Measurements from ENCODE around the gene KRT17. TPM values are rescaled to one million over a fixed set of nuclear protein-coding genes. Genes with fewer than 3 reads are reported as not detected.
"Not testable (repeated sequence)": the region's sequence is repeated elsewhere in the genome, so short reads cannot be mapped to it uniquely, and the experiment has no call there.

The KRT17 gene
- total and polyA plus RNA-seq, 7 experiments from 2014 or later = not detected

- DNase-seq (no peak), ATAC-seq (no peak)
- Mint-ChIP-seq H3K9me3 (peaks cover 0 to 1% (median 0%) of the 10 kb centered on the region in 11 donors), H3K36me3 (no peaks in the 10 kb centered on the region), H3K4me3 (no peak overlapping the region), H3K27me3 (peaks cover 22 to 46% (median 30%) of the 10 kb centered on the region in 5 donors), H3K4me1 (peaks cover 0 to 3% (median 0%) of the 10 kb centered on the region in 7 donors), H3K27ac (no peak overlapping the region)
- intact Hi-C loops (cut with micrococcal nuclease) = no loop called here
- Histone ChIP-seq H3K4me3 (ENCODE audit: low read length) (no peak overlapping the region), H3K27me3 (ENCODE audit: control insufficient read depth in 2 of 2, insufficient read depth in 2 of 2, low read length in 2 of 2) (peaks cover 0 to 4% of the 10 kb centered on the region in 2 donors), H3K9me3 (ENCODE audit: control insufficient read depth in 2 of 3, low read length in 3 of 3) (no peaks in the 10 kb centered on the region), H3K36me3 (ENCODE audit: control insufficient read depth in 2 of 3, insufficient read depth in 3 of 3, low read length in 3 of 3) (no peaks in the 10 kb centered on the region), H3K4me1 (ENCODE audit: control insufficient read depth in 2 of 2, insufficient read depth in 2 of 2, low read length in 2 of 2) (no peaks in the 10 kb centered on the region), H3K27ac (ENCODE audit: low read depth, low read length) (no peak overlapping the region)
- ChIA-PET CTCF (interaction anchor here (0.6 kb wide), 1 partner anchor 1211 kb away, joined by 6 read pairs; no protein-coding TSS in a partner anchor), POLR2A (no interaction called here)
Observed at GRCh38 chr17:41580687-41581365, 43.5 kb downstream of the KRT17 start.

- H3K27ac Mint-ChIP-seq = no peak overlapping the region
- no peak overlapping the region for H3K4me3 Mint-ChIP-seq
- H3K4me1 Mint-ChIP-seq = peaks cover 0 to 3% (median 0%) of the 10 kb centered on the region in 7 donors
- no peak overlapping the region for H3K4me3 ChIP-seq (ENCODE audit: low read length)
- H3K4me1 ChIP-seq (ENCODE audit: control insufficient read depth in 2 of 2, insufficient read depth in 2 of 2, low read length in 2 of 2) = no peaks in the 10 kb centered on the region
- no peak for ATAC-seq
- H3K27me3 Mint-ChIP-seq = peaks cover 22 to 50% (median 28%) of the 10 kb centered on the region in 5 donors
- intact Hi-C loops (cut with micrococcal nuclease) = no loop called here
- POLR2A ChIA-PET = no interaction called here
- no peaks in the 10 kb centered on the region for H3K36me3 Mint-ChIP-seq
- no peaks in the 10 kb centered on the region for H3K36me3 ChIP-seq (ENCODE audit: control insufficient read depth in 2 of 3, insufficient read depth in 3 of 3, low read length in 3 of 3)
- peaks cover 0 to 4% of the 10 kb centered on the region in 2 donors for H3K27me3 ChIP-seq (ENCODE audit: control insufficient read depth in 2 of 2, insufficient read depth in 2 of 2, low read length in 2 of 2)
- H3K27ac ChIP-seq (ENCODE audit: low read depth, low read length) = no peak overlapping the region
- CTCF ChIA-PET = no interaction called here
- peaks cover 0 to 1% (median 0%) of the 10 kb centered on the region in 11 donors for H3K9me3 Mint-ChIP-seq
- H3K9me3 ChIP-seq (ENCODE audit: control insufficient read depth in 2 of 3, low read length in 3 of 3) = no peaks in the 10 kb centered on the region
- no peak for DNase-seq
Observed at GRCh38 chr17:41580244-41580575, 44.2 kb downstream of the KRT17 start.

GRCh38 chr17:41579484-41580243, 44.7 kb downstream of the KRT17 start:
- Histone ChIP-seq H3K4me1 (ENCODE audit: control insufficient read depth in 2 of 2, insufficient read depth in 2 of 2, low read length in 2 of 2) (no peaks in the 10 kb centered on the region), H3K36me3 (ENCODE audit: control insufficient read depth in 2 of 3, insufficient read depth in 3 of 3, low read length in 3 of 3) (no peaks in the 10 kb centered on the region), H3K4me3 (ENCODE audit: low read length) (no peak overlapping the region), H3K27ac (ENCODE audit: low read depth, low read length) (no peak overlapping the region), H3K27me3 (ENCODE audit: control insufficient read depth in 2 of 2, insufficient read depth in 2 of 2, low read length in 2 of 2) (peaks cover 0 to 4% of the 10 kb centered on the region in 2 donors), H3K9me3 (ENCODE audit: control insufficient read depth in 2 of 3, low read length in 3 of 3) (no peaks in the 10 kb centered on the region)
- H3K9me3 Mint-ChIP-seq = peaks cover 0 to 1% (median 0%) of the 10 kb centered on the region in 11 donors
- H3K36me3 Mint-ChIP-seq = no peaks in the 10 kb centered on the region
- intact Hi-C loops (cut with micrococcal nuclease) = loop anchor here in 1 of 2 donors (1.0 to 2.0 kb wide), 3 partner anchors 31 to 82 kb away; no protein-coding TSS in a partner anchor
- no peak overlapping the region for H3K4me3 Mint-ChIP-seq
- POLR2A ChIA-PET = no interaction called here
- peak in 8 of 9 donors; percentile 12 to 71 (median 36) for DNase-seq
- no peak overlapping the region for H3K27ac Mint-ChIP-seq
- CTCF ChIA-PET = interaction anchor here (0.5 kb wide), 1 partner anchor 171 kb away, joined by 3 read pairs; no protein-coding TSS in a partner anchor
- peaks cover 22 to 52% (median 28%) of the 10 kb centered on the region in 5 donors for H3K27me3 Mint-ChIP-seq
- H3K4me1 Mint-ChIP-seq = peaks cover 0 to 3% (median 0%) of the 10 kb centered on the region in 7 donors
- peak; percentile 90 for ATAC-seq

GRCh38 chr17:41578971-41579370, 45.4 kb downstream of the KRT17 start:
- H3K4me1 Mint-ChIP-seq = peaks cover 0 to 3% (median 0%) of the 10 kb centered on the region in 7 donors
- no peaks in the 10 kb centered on the region for H3K9me3 ChIP-seq (ENCODE audit: control insufficient read depth in 2 of 3, low read length in 3 of 3)
- no peak overlapping the region for H3K4me3 Mint-ChIP-seq
- H3K4me3 ChIP-seq (ENCODE audit: low read length) = no peak overlapping the region
- H3K9me3 Mint-ChIP-seq = peaks cover 0 to 1% (median 0%) of the 10 kb centered on the region in 11 donors
- H3K4me1 ChIP-seq (ENCODE audit: control insufficient read depth in 2 of 2, insufficient read depth in 2 of 2, low read length in 2 of 2) = no peaks in the 10 kb centered on the region
- ChIA-PET POLR2A (no interaction called here), CTCF (interaction anchor here (0.5 kb wide), 1 partner anchor 171 kb away, joined by 3 read pairs; no protein-coding TSS in a partner anchor)
- no peak overlapping the region for H3K27ac Mint-ChIP-seq
- H3K27ac ChIP-seq (ENCODE audit: low read depth, low read length) = no peak overlapping the region
- peaks cover 22 to 48% (median 28%) of the 10 kb centered on the region in 5 donors for H3K27me3 Mint-ChIP-seq
- no peaks in the 10 kb centered on the region for H3K36me3 ChIP-seq (ENCODE audit: control insufficient read depth in 2 of 3, insufficient read depth in 3 of 3, low read length in 3 of 3)
- peaks cover 0 to 4% of the 10 kb centered on the region in 2 donors for H3K27me3 ChIP-seq (ENCODE audit: control insufficient read depth in 2 of 2, insufficient read depth in 2 of 2, low read length in 2 of 2)
- no peak for ATAC-seq
- H3K36me3 Mint-ChIP-seq = no peaks in the 10 kb centered on the region
- DNase-seq = no peak
- intact Hi-C loops (cut with micrococcal nuclease) = loop anchor here in 1 of 2 donors (1.0 to 2.0 kb wide), 3 partner anchors 30 to 82 kb away; no protein-coding TSS in a partner anchor

GRCh38 chr17:41578538-41578937, 45.8 kb downstream of the KRT17 start:
- ChIA-PET POLR2A (no interaction called here), CTCF (no interaction called here)
- no peak overlapping the region for H3K4me3 ChIP-seq (ENCODE audit: low read length)
- peaks cover 0 to 4% of the 10 kb centered on the region in 2 donors for H3K27me3 ChIP-seq (ENCODE audit: control insufficient read depth in 2 of 2, insufficient read depth in 2 of 2, low read length in 2 of 2)
- H3K4me1 Mint-ChIP-seq = peaks cover 0 to 3% (median 0%) of the 10 kb centered on the region in 7 donors
- DNase-seq = no peak
- ATAC-seq = no peak
- H3K9me3 ChIP-seq (ENCODE audit: control insufficient read depth in 2 of 3, low read length in 3 of 3) = no peaks in the 10 kb centered on the region
- no peak overlapping the region for H3K27ac ChIP-seq (ENCODE audit: low read depth, low read length)
- no peak overlapping the region for H3K27ac Mint-ChIP-seq
- H3K27me3 Mint-ChIP-seq = peaks cover 23 to 46% (median 29%) of the 10 kb centered on the region in 5 donors
- H3K9me3 Mint-ChIP-seq = peaks cover 0 to 1% (median 0%) of the 10 kb centered on the region in 11 donors
- no peaks in the 10 kb centered on the region for H3K36me3 ChIP-seq (ENCODE audit: control insufficient read depth in 2 of 3, insufficient read depth in 3 of 3, low read length in 3 of 3)
- H3K4me1 ChIP-seq (ENCODE audit: control insufficient read depth in 2 of 2, insufficient read depth in 2 of 2, low read length in 2 of 2) = no peaks in the 10 kb centered on the region
- H3K36me3 Mint-ChIP-seq = no peaks in the 10 kb centered on the region
- intact Hi-C loops (cut with micrococcal nuclease) = loop anchor here in 1 of 2 donors (2.0 kb wide), 2 partner anchors 30 to 70 kb away; no protein-coding TSS in a partner anchor
- H3K4me3 Mint-ChIP-seq = no peak overlapping the region

- H3K27me3 ChIP-seq (ENCODE audit: control insufficient read depth in 2 of 2, insufficient read depth in 2 of 2, low read length in 2 of 2); intact Hi-C loops (cut with micrococcal nuclease): not testable (repeated sequence)
- CTCF ChIA-PET = interaction anchor here (0.6 kb wide), 1 partner anchor 1996 kb away, joined by 4 read pairs; no protein-coding TSS in a partner anchor
Observed at GRCh38 chr17:41576740-41577139, 47.6 kb downstream of the KRT17 start.

More at GRCh38 chr17:41576740-41577139, 47.6 kb downstream of the KRT17 start:
- H3K4me3 Mint-ChIP-seq; H3K9me3 ChIP-seq (ENCODE audit: control insufficient read depth in 2 of 3, low read length in 3 of 3); H3K27ac Mint-ChIP-seq; H3K36me3 ChIP-seq (ENCODE audit: control insufficient read depth in 2 of 3, insufficient read depth in 3 of 3, low read length in 3 of 3); H3K9me3 Mint-ChIP-seq; H3K4me1 ChIP-seq (ENCODE audit: control insufficient read depth in 2 of 2, insufficient read depth in 2 of 2, low read length in 2 of 2); H3K36me3 Mint-ChIP-seq; H3K4me3 ChIP-seq (ENCODE audit: low read length); H3K4me1 Mint-ChIP-seq; H3K27ac ChIP-seq (ENCODE audit: low read depth, low read length); ATAC-seq; POLR2A ChIA-PET; DNase-seq: not testable (repeated sequence)
- peaks cover 26 to 57% (median 31%) of the 10 kb centered on the region in 5 donors for H3K27me3 Mint-ChIP-seq
